Pancreas (tissue), 10 donors: ENCODE measurements around the gene LEMD2. TPM values are rescaled to one million over a fixed set of nuclear protein-coding genes. Genes with fewer than 3 reads are reported as not detected.

Source experiments
- ATAC-seq, 4 donors: fragments of 200-7000 bp; cut with Tn5 transposase; one replicate each; pipeline versions ENCODE4 v1.8.0 to v1.9.1; 2020; ENCODE audit warnings: mild to moderate bottlenecking in 4 of 4, moderate library complexity in 4 of 4
- DNase-seq, 6 donors: peaks; one replicate each; pipeline ENCODE4 v3.0.0-alpha.2; 2020
- FAIRE-seq: peaks from 2 replicates; lab custom pipeline; 2012; peaks lifted over from hg19 to GRCh38; lab: Jason Lieb, UNC
- H3K27ac ChIP-seq, 4 donors: fragments of 200-600 bp; sonication (generic); 1 replicate in 3 of 4; 2 replicates in 1 of 4; pipeline versions ENCODE4 v1.5.0 to v1.8.0; 2020
- H3K27me3 ChIP-seq, 4 donors: fragments of 200-600 bp; one replicate each; pipeline ENCODE4 v1.8.0; 2021
- H3K36me3 ChIP-seq, 3 donors: fragments of 200-600 bp; sonication (generic) in 1 of 3; one replicate each; pipeline versions ENCODE4 v1.5.0 to v1.8.0; 2020 to 2021
- H3K4me1 ChIP-seq, 3 donors: fragments of 200-600 bp; one replicate each; pipeline ENCODE4 v1.8.0; 2021
- H3K4me3 ChIP-seq, 4 donors: fragments of 200-600 bp; sonication (generic) in 2 of 4; one replicate each; pipeline versions ENCODE4 v1.5.0 to v1.8.0; 2020 to 2021
- H3K9me3 ChIP-seq, 4 donors: fragments of 200-600 bp; one replicate each; pipeline ENCODE4 v1.8.0; 2021
- WGBS, 2 donors: extraction: QIAGEN DNeasy Blood & Tissue Kit; methylation state at CpG; one replicate each; pipeline ENCODE4 v1.1.7; 2013; 5-methylcytosine and 5-hydroxymethylcytosine counted together
- intact Hi-C, 3 donors: fragments of 100-400 bp; cut with DNase I; formaldehyde crosslinking; loops; one replicate each; pipeline versions ENCODE4 v1.11.1 to v1.14.2; 2022
- polyA plus RNA-seq, 2 donors: library from polyadenylated mRNA; stranded (reverse); fragments of 200-250 nt; gene quantifications; one replicate each; pipeline ENCODE4 v1.2.3, GENCODE V29; 2013
- total RNA-seq, 6 donors: library from RNA; stranded (reverse); fragmentation: NEBNext Ultra II Directional in 4 of 6; extraction: Animal tissue kit (Norgen Biotek cat#: 25700) in 4 of 6; gene quantifications; one replicate each; pipeline versions ENCODE4 v1.2.1 to v1.2.4, GENCODE V29; 2021 to 2023
- TF ChIP-seq, protein P1 (sequence below), 4 donors: fragments of 200-600 bp; sonication (generic) in 3 of 4; IDR thresholded peaks; one replicate each; pipeline versions ENCODE4 v1.5.0 to v1.8.0; 2021; ENCODE audit warnings: antibody characterized with exemption in 4 of 4
- donor health status: healthy with polysubstance abuse.
- donor health status: DM: no; HTN: no; CAD: no; lungs with moderate emphysema.
- donor health status: DM: no; HTN: no; CAD: no.
- donor health status: control.
- donor health status: control.
- donor health status: Bipolar disorder and iron deficiency.
- donor health status: DM: yes; HTN: yes; CAD: no.
- donor health status: DM: no; HTN: no; CAD: no.
- donor health status: DM: no; HTN: no; CAD: no.
- donor health status: DM: yes; HTN: yes; CAD: no.

LEMD2 gene
- total RNA-seq (10 to 100 TPM; 23.4 to 34.5 (median 27.8) TPM), polyA plus RNA-seq (10 to 100 TPM; 46.0 to 59.4 TPM)

DNA sequence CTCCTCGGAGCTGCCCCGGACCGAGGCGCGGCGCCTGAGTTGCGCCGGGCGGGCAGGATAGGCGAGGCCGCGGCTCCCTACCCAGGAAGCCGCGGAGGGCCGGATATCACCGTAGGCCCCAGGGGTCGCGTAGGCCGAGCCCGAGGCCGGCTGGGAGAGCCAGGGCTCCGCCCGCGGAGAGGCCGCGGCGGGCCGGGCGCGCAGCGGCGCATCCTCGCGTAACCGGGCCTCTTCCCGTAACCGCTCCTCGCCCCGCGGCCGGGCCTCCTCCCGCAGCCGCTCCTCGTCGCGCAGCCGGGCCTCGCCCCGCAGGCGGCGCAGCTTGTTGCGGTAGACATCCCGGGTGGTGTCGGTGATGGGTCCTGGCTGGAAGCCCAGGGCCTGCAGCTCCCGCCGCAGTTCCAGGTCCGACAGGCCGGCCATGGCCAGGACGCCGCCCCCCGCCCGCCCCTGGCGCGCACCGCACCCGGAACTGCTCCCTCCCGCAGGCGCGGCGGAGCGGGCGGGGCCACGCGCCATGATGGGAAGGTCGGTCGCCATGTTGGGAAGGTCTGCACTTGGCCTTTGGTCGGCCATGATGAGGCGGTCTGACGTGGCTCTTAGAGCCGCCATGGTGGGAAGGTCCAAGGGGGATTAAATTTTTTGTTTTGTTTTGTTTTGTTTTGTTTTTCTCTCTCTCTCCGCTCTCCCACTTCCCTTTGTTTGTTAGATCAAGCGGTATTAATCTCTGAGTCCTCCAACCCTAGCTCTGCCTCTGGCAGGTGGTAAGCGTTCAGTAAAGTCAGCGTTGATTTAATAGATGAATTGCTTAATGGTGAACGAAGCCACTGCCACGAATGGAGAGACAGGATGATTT lies at the start of gene LEMD2:
Gene LEMD2 (minus strand): TSS at position 437 of the 856 bp plus-strand sequence. CDS start 14 bp downstream, at position 423.
- FAIRE-seq: no peak

DNA sequence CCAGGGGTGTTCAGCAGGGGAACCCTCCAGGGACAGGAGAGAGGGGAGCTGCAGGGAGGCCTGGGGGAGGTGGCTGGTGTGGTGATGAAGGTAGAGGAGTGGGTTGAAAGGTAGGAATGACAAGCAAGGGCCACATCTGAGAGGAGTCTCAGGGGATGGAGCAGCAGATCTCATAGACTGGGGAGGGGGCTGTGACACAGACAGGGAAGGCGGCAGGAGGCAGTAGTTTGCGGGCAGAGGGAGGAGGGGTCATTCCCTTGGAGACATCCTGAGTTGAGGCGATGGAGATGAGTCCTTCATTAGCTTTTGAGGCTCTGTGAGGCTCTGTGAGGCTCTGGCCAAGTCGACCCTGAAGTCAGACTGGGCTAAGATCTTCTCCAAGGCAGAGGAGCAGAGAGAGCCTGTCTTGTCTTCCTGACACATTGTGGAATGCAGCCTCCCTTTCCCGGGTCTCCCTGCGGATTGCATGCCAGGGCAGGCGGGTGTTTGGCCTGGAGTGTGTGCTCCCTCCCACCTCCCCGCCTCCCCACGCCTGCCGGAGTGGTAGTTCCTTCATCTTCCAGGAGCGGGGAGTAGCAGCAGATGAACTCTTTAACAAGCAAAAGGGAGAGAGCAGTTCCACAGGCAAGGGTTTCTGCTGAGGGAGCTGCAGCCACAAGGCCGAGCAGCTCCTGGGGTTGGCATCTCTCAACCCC lies 49.2 kb upstream of the LEMD2 start:
- WGBS, 2 donors: 38 to 50% methylated on average over 12 of the region's 12 CpGs
- no peaks in the 10 kb centered on the region for H3K27me3 ChIP-seq

More for the DNA sequence above, at the start of gene LEMD2:
- Histone ChIP-seq H3K27ac (peak within 1 kb of the TSS; percentile 70 to 91 (median 86)), H3K4me3 (peak within 1 kb of the TSS; percentile 92 to 97 (median 96)), H3K27me3 (no peaks in the 10 kb centered on the region), H3K9me3 (no peaks in the 10 kb centered on the region), H3K36me3 (peaks cover 0 to 7% (median 3%) of the 10 kb centered on the region in 3 donors), H3K4me1 (peaks cover 12 to 21% (median 16%) of the 10 kb centered on the region in 3 donors)
- ATAC-seq (peak; percentile 97 to 99 (median 98)), DNase-seq (peak; percentile 93 to 97 (median 96))
- TF ChIP-seq, protein P1, sequence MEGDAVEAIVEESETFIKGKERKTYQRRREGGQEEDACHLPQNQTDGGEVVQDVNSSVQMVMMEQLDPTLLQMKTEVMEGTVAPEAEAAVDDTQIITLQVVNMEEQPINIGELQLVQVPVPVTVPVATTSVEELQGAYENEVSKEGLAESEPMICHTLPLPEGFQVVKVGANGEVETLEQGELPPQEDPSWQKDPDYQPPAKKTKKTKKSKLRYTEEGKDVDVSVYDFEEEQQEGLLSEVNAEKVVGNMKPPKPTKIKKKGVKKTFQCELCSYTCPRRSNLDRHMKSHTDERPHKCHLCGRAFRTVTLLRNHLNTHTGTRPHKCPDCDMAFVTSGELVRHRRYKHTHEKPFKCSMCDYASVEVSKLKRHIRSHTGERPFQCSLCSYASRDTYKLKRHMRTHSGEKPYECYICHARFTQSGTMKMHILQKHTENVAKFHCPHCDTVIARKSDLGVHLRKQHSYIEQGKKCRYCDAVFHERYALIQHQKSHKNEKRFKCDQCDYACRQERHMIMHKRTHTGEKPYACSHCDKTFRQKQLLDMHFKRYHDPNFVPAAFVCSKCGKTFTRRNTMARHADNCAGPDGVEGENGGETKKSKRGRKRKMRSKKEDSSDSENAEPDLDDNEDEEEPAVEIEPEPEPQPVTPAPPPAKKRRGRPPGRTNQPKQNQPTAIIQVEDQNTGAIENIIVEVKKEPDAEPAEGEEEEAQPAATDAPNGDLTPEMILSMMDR (IDR thresholded peaks at IDR 0.05): no peak
- WGBS, 2 donors: 3 to 4% methylated on average over 56 to 86 of the region's 86 CpGs
- intact Hi-C loops: no loop called here

DNA sequence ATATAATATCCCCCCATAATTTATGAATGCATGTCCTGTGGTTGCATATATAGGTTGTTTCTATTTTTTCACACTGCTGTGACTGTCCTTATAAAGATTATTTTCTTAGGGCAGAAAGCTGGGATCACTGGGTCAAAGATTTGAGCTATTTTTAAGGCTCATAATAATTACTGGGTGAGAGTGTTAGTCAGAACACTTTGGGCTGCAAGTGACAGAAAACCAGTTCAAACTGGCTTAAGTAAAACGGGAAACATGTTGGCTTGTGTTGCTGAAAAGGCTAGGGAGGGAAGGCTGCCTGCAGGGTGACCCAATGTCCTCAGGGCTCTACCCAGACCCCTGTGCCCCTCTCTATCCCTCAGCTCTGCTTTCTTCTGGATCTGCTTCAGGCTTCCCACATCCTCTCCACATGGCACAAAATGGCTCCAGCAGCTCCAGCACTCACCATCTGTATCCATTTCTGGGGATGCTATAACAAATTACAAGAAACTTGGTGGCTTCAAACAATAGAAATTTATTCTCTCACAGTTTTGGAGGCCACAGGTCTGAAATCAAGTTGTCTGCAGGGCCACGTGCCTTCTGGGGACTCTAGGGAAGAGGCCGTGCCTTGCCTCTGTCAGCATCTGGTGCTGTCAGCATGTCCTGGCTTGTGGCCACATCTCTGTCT lies 48.0 kb upstream of the LEMD2 start:
- Histone ChIP-seq H3K4me3 (no peak overlapping the region), H3K36me3 (no peaks in the 10 kb centered on the region), H3K27ac (no peak overlapping the region), H3K4me1 (peaks cover 0 to 3% (median 0%) of the 10 kb centered on the region in 3 donors), H3K9me3 (no peaks in the 10 kb centered on the region), H3K27me3 (no peaks in the 10 kb centered on the region)
- no peak for ATAC-seq
- DNase-seq: no peak
- TF ChIP-seq, protein P1 (IDR thresholded peaks at IDR 0.05): no peak
- WGBS, 2 donors: 74 to 79% methylated on average over 3 of the region's 3 CpGs
- intact Hi-C loops: no loop called here
- FAIRE-seq: no peak

More for the DNA sequence above, 49.2 kb upstream of the LEMD2 start:
- Histone ChIP-seq H3K4me1 (peaks cover 0 to 3% (median 0%) of the 10 kb centered on the region in 3 donors), H3K9me3 (no peaks in the 10 kb centered on the region), H3K4me3 (no peak overlapping the region), H3K27ac (no peak overlapping the region), H3K36me3 (no peaks in the 10 kb centered on the region)
- FAIRE-seq (no peak), DNase-seq (no peak), ATAC-seq (no peak)
- TF ChIP-seq, protein P1 (IDR thresholded peaks at IDR 0.05): no peak
- intact Hi-C loops: no loop called here

DNA sequence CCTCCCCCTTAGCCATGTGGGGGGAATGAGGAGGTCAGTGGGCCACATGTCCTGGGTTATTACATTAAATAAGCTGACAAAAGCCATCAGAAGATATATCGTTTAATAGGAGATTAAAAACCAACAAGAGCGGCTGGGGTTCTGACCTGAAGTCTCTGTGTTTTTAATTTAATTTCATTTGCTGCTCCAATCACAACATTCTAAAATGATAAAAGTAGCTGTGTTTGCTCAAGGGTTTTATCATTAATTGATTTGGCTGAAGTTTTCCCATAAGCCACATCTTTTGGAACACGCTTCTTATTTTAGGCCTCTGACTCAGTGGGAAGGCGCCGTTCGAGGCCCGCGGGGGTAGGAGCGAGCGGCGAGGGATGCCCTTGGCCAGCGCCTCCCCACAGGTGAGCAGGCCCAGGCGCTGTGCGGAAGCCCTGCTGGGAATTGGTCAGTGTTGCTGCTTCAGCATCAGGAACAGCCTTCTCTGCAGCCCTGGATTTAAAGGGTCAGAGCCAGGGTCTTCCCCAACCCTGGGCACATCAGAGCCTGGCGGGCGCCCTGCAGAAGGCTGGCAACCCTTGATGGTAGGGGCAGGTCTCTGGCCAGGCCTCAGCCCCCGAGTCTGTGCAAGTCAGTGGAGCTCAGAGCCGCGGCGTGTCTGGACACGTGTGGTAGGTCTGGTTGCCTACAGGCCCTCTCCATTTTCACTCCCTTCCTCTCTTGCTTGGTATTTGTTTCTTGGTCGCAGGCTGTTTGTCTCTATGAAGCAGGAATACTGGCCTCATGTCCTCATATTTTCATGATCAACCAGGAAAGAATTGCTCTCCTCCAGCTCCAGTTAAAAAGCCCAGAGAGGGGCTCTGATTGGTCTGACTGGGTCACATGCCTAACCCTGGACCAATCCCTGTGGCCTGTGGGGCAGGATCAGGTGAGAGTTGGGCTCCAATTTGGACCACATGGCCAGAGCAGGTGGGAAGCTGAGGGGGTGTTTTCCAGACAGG lies 45.8 kb upstream of the LEMD2 start:
- ATAC-seq (no peak), DNase-seq (peak in 1 of 6 donors; percentile 42), FAIRE-seq (no peak)
- H3K27ac ChIP-seq: no peak overlapping the region
- TF ChIP-seq, protein P1 (IDR thresholded peaks at IDR 0.05): no peak
- H3K9me3 ChIP-seq: no peaks in the 10 kb centered on the region
- no peaks in the 10 kb centered on the region for H3K4me1 ChIP-seq
- WGBS, 2 donors: 79 to 86% methylated on average over 22 of the region's 22 CpGs
- H3K4me3 ChIP-seq: no peak overlapping the region
- H3K27me3 ChIP-seq: no peaks in the 10 kb centered on the region
- no peaks in the 10 kb centered on the region for H3K36me3 ChIP-seq
- intact Hi-C loops: no loop called here
